Measurements from ENCODE around the gene PLAC1.

PLAC1 gene

GRCh38 chrX:134569306-134569705, 89.0 kb downstream of the PLAC1 start:
- no peak overlapping the region for H3K4me3 ChIP-seq (replicated peaks; ENCODE audit: low read depth, low read length)
- DNase-seq (ENCODE audit: extremely low read depth, low read depth) = no peak
- TF ChIP-seq, protein P1, sequence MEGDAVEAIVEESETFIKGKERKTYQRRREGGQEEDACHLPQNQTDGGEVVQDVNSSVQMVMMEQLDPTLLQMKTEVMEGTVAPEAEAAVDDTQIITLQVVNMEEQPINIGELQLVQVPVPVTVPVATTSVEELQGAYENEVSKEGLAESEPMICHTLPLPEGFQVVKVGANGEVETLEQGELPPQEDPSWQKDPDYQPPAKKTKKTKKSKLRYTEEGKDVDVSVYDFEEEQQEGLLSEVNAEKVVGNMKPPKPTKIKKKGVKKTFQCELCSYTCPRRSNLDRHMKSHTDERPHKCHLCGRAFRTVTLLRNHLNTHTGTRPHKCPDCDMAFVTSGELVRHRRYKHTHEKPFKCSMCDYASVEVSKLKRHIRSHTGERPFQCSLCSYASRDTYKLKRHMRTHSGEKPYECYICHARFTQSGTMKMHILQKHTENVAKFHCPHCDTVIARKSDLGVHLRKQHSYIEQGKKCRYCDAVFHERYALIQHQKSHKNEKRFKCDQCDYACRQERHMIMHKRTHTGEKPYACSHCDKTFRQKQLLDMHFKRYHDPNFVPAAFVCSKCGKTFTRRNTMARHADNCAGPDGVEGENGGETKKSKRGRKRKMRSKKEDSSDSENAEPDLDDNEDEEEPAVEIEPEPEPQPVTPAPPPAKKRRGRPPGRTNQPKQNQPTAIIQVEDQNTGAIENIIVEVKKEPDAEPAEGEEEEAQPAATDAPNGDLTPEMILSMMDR (IDR thresholded peaks at IDR 0.05; ENCODE audit: low read depth, low read length, missing control alignments) = no peak

DNA sequence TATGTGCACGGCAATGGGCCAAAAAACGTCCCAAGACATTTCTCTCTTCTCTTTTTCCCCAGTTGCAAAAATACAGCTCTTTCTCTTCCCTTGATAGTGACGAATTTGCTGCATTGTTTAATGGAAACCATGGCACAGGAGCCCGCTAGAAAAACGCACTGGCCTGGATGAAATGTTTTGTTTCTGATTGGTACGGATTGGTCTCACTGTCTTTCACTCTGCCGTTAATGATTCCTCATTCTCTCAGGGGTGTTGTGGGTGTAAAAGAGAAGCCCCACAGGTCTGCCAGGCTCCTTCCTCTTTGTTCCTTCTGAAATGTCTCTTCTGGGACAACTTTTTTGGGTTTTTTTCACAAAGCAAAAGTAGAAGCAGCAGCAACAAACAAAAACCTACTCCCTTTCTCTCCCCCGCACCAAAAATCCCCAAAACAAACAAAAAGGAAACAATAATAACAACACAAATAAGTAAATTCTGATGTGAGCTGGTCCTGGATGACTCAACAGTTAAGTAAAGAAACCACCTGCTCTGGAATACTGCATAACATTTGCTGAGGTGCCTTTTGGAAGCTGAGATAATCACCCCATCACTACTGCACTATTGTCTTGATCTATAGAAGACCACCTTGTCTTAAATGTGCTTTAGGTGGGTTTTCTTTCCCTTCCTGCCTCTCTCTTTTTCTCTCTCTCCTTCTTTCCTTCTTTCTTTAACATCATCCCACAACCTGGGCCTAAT, 89.8 kb downstream of the PLAC1 start:
- TF ChIP-seq, protein P1 (IDR thresholded peaks at IDR 0.05; ENCODE audit: low read depth, low read length, missing control alignments) = no peak
- DNase-seq (ENCODE audit: extremely low read depth, low read depth) = no peak

DNA sequence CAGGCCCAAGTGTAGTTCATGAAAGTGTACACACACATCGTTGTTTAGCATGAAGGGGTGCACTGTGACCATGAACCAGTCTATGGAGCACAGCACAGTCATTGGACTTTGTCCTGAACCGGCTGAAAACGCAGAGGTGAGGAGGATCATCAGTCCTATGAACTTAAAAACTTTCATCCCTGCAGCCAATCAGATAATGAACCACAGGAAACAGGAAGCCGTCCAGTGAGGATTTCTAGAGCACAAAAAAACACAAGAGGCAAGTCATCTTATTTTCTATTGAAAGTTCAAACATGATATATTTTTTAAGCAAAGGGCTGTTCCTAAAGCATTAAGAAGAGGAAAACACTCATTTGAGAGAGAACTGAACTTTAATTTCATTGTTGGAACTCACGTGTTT, 91.8 kb downstream of the PLAC1 start:
- H3K4me3 ChIP-seq (replicated peaks; ENCODE audit: low read depth, low read length) = no peak overlapping the region
- TF ChIP-seq, protein P1 (IDR thresholded peaks at IDR 0.05; ENCODE audit: low read depth, low read length, missing control alignments) = no peak
- no peak for DNase-seq (ENCODE audit: extremely low read depth, low read depth)

More for the DNA sequence above, 89.8 kb downstream of the PLAC1 start:
- no peak overlapping the region for H3K4me3 ChIP-seq (replicated peaks; ENCODE audit: low read depth, low read length)

DNA sequence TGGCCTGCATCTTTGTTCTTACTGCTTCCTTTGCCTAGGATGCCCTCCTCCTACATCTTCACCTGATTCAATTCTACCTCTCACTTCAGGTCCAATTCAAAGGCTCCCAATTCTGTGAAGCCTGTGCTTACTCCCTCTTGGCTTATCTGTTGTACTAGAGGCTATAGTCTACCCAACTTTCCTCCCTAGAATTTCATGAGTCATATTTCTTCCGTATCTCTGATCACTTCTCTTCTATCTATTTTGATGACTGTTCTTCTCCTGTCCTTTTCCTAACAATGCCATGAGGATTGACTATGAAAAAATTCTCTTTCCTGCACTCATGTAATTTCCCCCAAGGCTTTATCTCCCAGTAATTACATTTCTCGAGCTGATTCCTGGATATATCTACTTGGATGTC, 96.3 kb downstream of the PLAC1 start:
- DNase-seq (ENCODE audit: extremely low read depth, low read depth) = no peak
- TF ChIP-seq, protein P1 (IDR thresholded peaks at IDR 0.05; ENCODE audit: low read depth, low read length, missing control alignments) = no peak
- no peak overlapping the region for H3K4me3 ChIP-seq (replicated peaks; ENCODE audit: low read depth, low read length)

DNA sequence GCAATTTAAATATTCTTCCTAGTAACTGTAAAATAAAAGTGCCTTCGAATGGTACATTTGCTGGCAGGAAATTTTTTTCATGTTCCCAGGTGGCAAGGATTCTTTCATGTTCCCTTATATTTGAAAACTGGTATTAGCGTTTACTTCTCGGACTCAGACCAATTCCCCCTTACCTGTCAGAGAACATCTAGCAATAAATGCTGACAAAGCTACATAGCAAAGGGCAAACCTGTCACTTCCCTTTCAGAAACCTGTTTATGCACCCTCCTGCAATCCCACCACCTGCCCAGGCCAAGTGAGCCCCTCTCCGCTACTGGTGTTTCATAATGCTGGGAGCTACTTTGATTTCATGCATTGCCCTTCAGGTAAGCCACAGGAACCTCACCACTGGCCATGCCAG, 100.1 kb downstream of the PLAC1 start:
- TF ChIP-seq, protein P1 (IDR thresholded peaks at IDR 0.05; ENCODE audit: low read depth, low read length, missing control alignments) = no peak
- no peak for DNase-seq (ENCODE audit: extremely low read depth, low read depth)
- H3K4me3 ChIP-seq (replicated peaks; ENCODE audit: low read depth, low read length) = no peak overlapping the region

DNA sequence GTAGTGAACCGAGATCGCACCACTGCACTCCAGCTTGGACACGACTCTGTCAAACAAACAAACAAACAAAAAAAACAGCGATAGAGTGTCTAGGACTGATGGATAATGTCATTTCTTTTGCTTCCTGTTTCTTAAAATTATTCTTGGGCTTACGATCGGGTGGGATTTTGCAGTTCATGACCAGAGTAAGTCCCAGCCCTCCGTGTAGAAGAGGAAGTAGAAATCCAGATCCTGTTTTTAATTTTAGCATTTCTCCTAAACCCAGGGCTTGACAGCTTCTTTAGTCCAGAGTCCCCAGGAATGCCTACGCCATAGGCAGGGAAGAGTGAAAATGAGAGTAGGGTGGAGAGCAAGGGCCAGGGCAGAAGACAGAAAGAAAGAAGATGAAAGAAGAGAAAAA, 104.0 kb downstream of the PLAC1 start:
- no peak overlapping the region for H3K4me3 ChIP-seq (replicated peaks; ENCODE audit: low read depth, low read length)
- TF ChIP-seq, protein P1 (IDR thresholded peaks at IDR 0.05; ENCODE audit: low read depth, low read length, missing control alignments) = no peak
- no peak for DNase-seq (ENCODE audit: extremely low read depth, low read depth)

- no peak for DNase-seq (ENCODE audit: extremely low read depth, low read depth)
- H3K4me3 ChIP-seq (replicated peaks; ENCODE audit: low read depth, low read length) = no peak overlapping the region
- TF ChIP-seq, protein P1 (IDR thresholded peaks at IDR 0.05; ENCODE audit: low read depth, low read length, missing control alignments) = no peak
Observed at GRCh38 chrX:134552351-134552750, 105.9 kb downstream of the PLAC1 start.
